Large intestine (tissue), 3 donors: ENCODE results near the gene HNF1B. TPM values are rescaled to one million over a fixed set of nuclear protein-coding genes. Genes with fewer than 3 reads are reported as not detected.

Experiments
- DNase-seq, 2 donors: peaks; one replicate each; pipeline versions ENCODE4 v3.0.0 to v3.0.0-alpha.2; 2013
- H3K27ac ChIP-seq: one replicate; pipeline ENCODE4 v1.5.1; 2013; ENCODE audit warnings: low read length
- H3K27me3 ChIP-seq: 2 replicates; pipeline ENCODE4 v1.6.1; 2013; ENCODE audit warnings: low read length; ENCODE audit not compliant: control insufficient read depth, insufficient read depth
- H3K36me3 ChIP-seq: 2 replicates; pipeline ENCODE4 v1.6.1; 2013; ENCODE audit warnings: low read length; ENCODE audit not compliant: control insufficient read depth, insufficient read depth
- H3K4me1 ChIP-seq: one replicate; pipeline ENCODE4 v1.6.1; 2013; ENCODE audit warnings: low read length; ENCODE audit not compliant: control insufficient read depth, insufficient read depth
- H3K4me3 ChIP-seq: one replicate; pipeline ENCODE4 v1.5.1; 2013; ENCODE audit warnings: low read length
- H3K9me3 ChIP-seq: one replicate; pipeline ENCODE4 v1.6.1; 2013; ENCODE audit warnings: mild to moderate bottlenecking, low read depth, low read length, moderate library complexity; ENCODE audit not compliant: control insufficient read depth
- WGBS: methylation state at CpG from one replicate; pipeline ENCODE4 v1.1.5; 2013; ENCODE audit warnings: low lambda C conversion rate; ENCODE audit not compliant: insufficient coverage; 5-methylcytosine and 5-hydroxymethylcytosine counted together
- polyA plus RNA-seq: library from polyadenylated mRNA; unstranded; fragments of 120-200 nt; gene quantifications from one replicate; pipeline ENCODE4 v1.2.1, GENCODE V29; 2013

Gene HNF1B
- polyA plus RNA-seq, 1 donor, result 21.5 TPM

DNA sequence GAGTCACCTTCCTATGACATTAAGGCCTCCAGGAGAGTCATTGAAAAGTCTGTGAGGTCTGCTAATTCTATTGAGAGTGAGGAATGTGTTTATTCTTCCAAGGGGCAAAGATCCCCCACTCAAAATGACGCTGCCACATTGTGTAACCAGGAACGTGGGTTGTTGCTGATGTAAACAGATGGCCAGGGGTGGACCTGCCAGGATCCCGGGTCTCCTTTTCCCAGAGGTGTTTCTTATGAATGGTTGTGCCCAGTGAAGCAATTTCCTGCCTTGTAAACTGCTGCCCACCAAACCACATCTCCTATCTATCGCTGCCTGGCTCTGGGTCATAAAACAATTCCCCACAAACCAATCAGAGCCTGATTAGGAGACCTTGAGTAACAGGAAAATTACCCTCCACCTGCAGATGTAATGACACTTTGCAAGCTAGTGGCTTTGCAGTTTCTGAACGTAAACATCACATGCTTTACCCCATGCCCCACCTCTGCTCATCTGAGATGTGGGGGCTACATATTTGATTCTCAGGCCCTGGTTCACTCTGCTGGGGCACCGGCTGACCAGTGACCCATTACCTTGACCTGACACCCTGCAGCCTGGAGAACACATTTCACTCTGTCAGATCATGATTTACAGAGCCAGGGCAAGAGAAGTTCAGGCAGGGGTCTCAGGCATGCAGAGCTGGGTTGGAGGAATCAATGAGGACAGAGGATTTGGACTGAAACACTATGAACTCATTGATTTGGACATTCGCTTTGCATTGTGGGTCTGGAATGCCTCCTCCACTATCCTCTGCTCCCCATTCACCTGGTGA lies 68.5 kb downstream of the HNF1B start:
- Histone ChIP-seq H3K9me3 (no peaks in the 10 kb centered on the region), H3K27me3 (no peaks in the 10 kb centered on the region), H3K4me1 (peaks cover 60% of the 10 kb centered on the region), H3K4me3 (no peak overlapping the region), H3K27ac (peak overlapping the region; percentile 96), H3K36me3 (no peaks in the 10 kb centered on the region)
- peak; percentile 92 to 97 for DNase-seq
- WGBS, result no CpG with 5 or more reads among the region's 7 CpGs

DNA sequence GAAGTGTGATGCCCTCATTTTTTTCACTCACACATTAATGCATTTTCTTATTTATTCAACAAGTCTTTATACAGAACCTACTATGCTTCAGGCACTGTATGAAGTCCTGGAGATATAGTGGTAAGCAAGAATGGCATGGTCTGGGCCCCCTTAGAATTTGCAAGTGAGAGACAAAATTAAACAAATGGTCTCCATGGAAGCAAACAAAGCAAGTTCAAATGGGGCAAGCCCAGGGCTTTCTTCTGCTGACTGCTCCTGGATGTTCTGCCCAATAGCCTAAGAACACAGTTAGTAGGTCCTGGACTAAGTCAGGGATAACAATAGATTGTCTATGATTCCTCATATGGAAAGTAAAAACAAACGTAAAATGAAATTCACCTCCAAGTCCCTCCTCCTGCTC lies 70.3 kb downstream of the HNF1B start:
- no peaks in the 10 kb centered on the region for H3K27me3 ChIP-seq
- H3K36me3 ChIP-seq, result no peaks in the 10 kb centered on the region
- H3K4me1 ChIP-seq, result peaks cover 75% of the 10 kb centered on the region
- H3K27ac ChIP-seq, result peak overlapping the region; percentile 96
- DNase-seq, result peak in 1 of 2 donors; percentile 40
- H3K4me3 ChIP-seq, result no peak overlapping the region
- no peaks in the 10 kb centered on the region for H3K9me3 ChIP-seq
- 40% methylated on average over 1 of the region's 1 CpG for WGBS

DNA sequence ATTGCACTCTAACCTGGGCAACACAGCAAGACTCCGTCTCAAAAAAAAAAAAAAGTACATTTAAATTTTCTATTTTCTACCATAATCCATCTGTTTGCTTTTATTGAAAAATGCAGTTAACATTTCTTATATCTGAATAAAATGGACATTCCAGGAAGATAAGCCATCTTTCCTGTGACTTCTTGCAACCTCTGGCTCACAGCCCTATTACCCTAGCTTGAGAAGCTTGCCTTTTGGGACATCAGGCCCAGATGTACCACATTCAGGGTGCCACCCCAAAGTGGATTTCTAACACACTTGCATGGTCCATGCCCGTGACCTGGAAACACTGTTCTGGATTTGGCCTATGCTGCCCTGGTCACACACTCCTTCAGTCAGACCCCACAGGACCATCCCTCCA lies 71.5 kb downstream of the HNF1B start:
- H3K36me3 ChIP-seq, result no peaks in the 10 kb centered on the region
- peak overlapping the region; percentile 29 for H3K27ac ChIP-seq
- WGBS, result no CpG with 5 or more reads among the region's 2 CpGs

DNA sequence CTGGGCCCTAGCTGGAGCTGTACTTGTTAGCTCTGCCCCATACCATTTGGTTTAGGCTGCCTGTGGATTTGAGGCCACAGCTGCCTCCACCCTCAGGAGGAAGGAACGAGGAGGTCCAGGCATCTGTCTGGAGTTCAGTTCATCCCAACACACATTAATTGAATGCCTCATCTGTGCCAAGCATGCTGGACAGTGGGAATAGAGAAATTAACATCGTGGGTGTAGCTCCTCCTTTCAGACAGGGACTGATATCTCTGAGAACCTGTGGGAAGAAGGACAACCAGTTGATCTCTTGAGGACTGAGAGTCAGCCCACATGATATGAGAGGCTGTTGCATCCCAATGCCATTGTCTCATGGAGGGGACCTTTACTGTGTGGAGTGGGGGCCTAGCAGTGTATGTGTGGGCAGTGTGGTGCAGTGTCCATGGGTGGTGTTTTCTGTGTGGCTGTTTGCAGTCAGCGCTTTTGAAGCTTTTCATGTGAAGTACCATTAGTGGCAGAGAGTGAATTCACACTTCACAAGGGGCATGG lies 72.2 kb downstream of the HNF1B start:
- Histone ChIP-seq H3K4me1 (peaks cover 71% of the 10 kb centered on the region), H3K36me3 (no peaks in the 10 kb centered on the region), H3K27me3 (no peaks in the 10 kb centered on the region), H3K9me3 (no peaks in the 10 kb centered on the region), H3K27ac (peak overlapping the region; percentile 89), H3K4me3 (no peak overlapping the region)
- WGBS, result no CpG with 5 or more reads among the region's 3 CpGs
- DNase-seq, result no peak

More for the DNA sequence above, 71.5 kb downstream of the HNF1B start:
- no peak for DNase-seq
- peaks cover 77% of the 10 kb centered on the region for H3K4me1 ChIP-seq
- H3K4me3 ChIP-seq, result no peak overlapping the region
- no peaks in the 10 kb centered on the region for H3K9me3 ChIP-seq
- H3K27me3 ChIP-seq, result no peaks in the 10 kb centered on the region

DNA sequence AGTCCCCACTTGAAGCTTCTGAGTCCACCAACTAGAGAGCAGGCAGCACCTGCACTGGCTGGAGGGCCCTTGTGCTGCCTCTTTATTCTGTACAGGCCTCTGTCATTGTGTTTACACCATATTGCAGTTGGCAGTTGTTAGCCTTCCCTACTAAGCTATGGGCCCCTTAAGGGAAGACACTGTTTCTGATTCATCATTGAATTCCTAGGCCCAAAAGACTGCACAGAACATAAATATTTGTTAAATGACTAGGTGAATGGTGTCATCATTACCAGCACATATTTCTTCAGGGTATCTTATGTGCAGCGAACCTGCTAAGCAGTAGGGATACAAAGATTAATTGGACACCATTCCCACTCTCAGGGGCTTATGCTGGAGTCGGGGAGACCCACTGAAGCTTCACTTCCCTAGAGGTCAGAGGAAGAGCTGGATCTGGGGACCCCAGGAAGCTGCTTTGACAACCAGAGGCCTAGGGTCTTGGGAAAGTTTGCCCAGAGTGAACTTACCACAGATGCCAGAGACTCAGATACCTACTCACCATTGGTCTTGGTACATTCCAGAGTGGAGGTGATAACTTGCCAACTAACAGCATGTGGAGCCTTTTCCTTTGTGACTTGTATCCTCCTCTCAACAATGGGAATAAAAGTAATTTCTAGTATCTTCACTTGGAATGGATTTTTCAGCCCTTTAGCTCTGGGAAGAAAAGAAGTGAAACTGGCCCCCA lies 72.9 kb downstream of the HNF1B start:
- no peaks in the 10 kb centered on the region for H3K27me3 ChIP-seq
- peak overlapping the region; percentile 89 for H3K27ac ChIP-seq
- WGBS, result no CpG with 5 or more reads among the region's 2 CpGs
- DNase-seq, result peak; percentile 29 to 43
- H3K4me3 ChIP-seq, result no peak overlapping the region
- no peaks in the 10 kb centered on the region for H3K9me3 ChIP-seq
- peaks cover 70% of the 10 kb centered on the region for H3K4me1 ChIP-seq
- H3K36me3 ChIP-seq, result no peaks in the 10 kb centered on the region

DNA sequence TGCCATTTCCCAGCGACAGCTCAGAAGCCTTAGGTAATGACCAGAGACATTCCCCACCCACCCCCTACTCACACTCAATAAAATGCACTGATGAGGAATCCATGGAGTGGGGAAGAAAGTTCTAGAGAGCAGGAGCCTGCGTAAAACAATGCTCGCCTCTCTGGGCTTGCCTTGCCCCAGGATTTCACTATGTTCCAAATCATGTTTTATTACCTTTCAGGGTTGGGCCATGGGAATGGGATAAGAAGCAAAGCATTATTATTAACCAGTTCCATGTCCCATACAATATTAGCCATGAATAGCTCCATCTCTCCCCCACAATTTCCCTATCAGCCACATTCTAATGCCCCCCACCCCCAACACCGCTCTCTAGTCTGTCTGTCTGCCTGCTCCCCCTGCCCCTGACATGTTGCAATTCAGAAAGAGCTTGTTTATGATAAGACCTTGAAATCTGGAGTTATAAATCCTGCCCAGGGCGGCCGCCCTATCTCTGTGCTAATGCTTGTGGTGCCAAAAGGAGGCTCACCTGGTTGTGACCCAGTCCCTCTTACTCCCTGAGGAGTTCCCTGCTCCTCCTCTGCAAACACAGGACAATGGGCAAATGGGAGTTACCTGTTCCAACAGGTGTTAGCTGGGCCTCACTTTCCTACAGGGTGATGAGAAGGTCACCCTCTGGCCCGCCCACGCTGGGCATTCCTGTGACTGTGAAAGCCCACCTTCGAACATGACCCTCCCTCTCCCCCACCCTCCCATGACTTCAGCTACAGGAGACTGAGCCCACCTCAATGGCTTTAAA lies 73.6 kb downstream of the HNF1B start:
- WGBS, result no CpG with 5 or more reads among the region's 9 CpGs
- peaks cover 65% of the 10 kb centered on the region for H3K4me1 ChIP-seq
- peak; percentile 80 to 93 for DNase-seq
- no peaks in the 10 kb centered on the region for H3K27me3 ChIP-seq
- no peaks in the 10 kb centered on the region for H3K36me3 ChIP-seq
- H3K4me3 ChIP-seq, result no peak overlapping the region
- no peaks in the 10 kb centered on the region for H3K9me3 ChIP-seq
- peak overlapping the region; percentile 89 for H3K27ac ChIP-seq

DNA sequence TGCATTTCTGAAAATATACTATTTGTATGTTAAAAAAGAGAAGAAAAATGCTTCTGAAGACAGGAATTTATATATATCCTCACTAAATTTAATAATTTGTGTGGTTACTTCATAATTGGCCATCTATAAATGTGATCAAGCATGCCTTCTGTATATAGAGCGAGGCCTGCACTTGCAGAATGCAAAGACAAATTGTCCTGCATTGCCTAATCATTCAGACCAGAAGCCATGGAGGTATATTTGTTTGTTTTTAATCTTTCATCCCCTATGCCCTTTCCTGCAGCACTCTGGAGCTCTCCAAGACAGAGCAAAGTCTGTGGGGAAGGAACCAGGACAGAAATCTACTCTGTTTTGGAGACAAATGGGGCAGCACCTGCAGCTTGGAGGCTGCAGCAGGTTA lies 77.8 kb downstream of the HNF1B start:
- H3K9me3 ChIP-seq, result no peaks in the 10 kb centered on the region
- H3K4me1 ChIP-seq, result peaks cover 38% of the 10 kb centered on the region
- DNase-seq, result no peak
- H3K27me3 ChIP-seq, result no peaks in the 10 kb centered on the region
- no CpG with 5 or more reads among the region's 1 CpG for WGBS
- H3K4me3 ChIP-seq, result no peak overlapping the region
- no peaks in the 10 kb centered on the region for H3K36me3 ChIP-seq
- H3K27ac ChIP-seq, result no peak overlapping the region

DNA sequence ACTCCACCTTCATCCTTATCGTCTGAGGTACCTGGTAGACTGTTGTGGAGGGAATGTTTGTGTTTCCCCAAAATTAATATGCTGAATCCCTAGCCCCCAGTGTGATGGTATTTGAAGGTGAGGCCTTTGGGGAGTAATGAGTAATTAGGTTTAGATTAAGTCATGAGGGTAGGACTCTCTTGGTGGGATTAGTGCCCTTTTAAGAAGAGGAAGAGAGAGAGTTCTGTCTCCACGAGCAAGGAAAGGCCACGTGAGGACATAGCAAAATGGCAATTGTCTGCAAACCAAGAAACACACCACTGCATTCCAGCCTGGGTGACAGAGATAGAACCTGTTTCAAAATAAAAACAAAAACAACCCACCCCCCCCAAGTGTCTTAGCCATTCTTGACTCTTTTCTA lies 80.6 kb downstream of the HNF1B start:
- no peak for DNase-seq
- Histone ChIP-seq H3K27me3 (no peaks in the 10 kb centered on the region), H3K4me3 (no peak overlapping the region), H3K36me3 (no peaks in the 10 kb centered on the region), H3K27ac (no peak overlapping the region), H3K9me3 (no peaks in the 10 kb centered on the region), H3K4me1 (peaks cover 29% of the 10 kb centered on the region)
- WGBS, result 100% methylated on average over 1 of the region's 3 CpGs

DNA sequence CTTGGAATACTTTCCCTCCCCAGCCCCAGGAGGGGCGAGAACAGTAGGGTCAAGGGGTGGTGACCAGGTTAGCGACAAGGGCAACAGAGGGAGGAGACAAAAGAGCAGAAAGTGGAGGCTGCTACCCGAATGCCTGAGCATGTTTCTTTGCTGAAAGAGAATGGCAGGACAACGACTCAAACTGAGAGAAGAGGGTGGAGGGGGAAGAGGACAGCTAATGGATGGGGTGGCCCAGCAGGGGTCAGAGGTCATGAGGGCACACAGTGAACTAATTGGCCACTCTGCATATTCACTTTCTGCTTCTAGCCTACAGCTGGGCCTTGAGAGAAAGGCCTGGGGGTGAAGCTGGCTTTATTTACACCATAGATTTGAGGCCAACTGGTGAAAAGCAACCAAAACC lies 82.5 kb downstream of the HNF1B start:
- Histone ChIP-seq H3K4me3 (no peak overlapping the region), H3K27me3 (no peaks in the 10 kb centered on the region), H3K36me3 (no peaks in the 10 kb centered on the region), H3K27ac (peak overlapping the region; percentile 78), H3K9me3 (no peaks in the 10 kb centered on the region), H3K4me1 (peaks cover 32% of the 10 kb centered on the region)
- DNase-seq, result no peak
- no CpG with 5 or more reads among the region's 4 CpGs for WGBS

DNA sequence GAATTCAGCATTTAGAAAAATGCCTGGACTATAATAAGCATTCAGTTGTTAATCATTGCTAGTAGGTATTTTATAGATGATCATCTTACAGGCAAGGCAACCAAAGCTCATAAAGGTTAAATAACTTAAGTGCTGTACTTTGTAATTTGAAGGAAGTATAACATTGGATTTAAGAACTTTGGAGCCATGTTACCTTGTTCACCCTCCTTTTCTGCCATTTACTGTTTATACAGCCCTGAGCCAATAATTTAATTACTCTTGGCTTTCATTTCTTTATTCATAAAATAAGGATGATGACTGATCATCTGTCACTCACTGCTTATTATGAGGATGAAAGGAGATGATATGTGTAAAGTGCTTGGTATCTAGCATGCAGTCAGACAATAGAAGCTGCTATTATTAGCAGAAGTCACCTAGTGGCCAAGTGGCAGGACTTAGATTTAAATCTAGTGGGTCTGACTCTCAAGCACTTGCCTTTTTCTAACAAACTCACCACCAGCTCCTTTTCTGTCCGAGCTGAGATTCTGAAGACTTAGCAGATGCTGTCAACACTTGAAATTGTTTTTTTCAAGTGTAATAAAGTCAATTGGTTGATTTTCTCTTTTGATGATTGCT lies 83.4 kb downstream of the HNF1B start:
- Histone ChIP-seq H3K4me1 (peaks cover 27% of the 10 kb centered on the region), H3K36me3 (no peaks in the 10 kb centered on the region), H3K27me3 (no peaks in the 10 kb centered on the region), H3K9me3 (no peaks in the 10 kb centered on the region), H3K4me3 (no peak overlapping the region), H3K27ac (peak overlapping the region; percentile 78)
- peak; percentile 38 to 80 for DNase-seq
- WGBS, result no CpG with 5 or more reads among the region's 1 CpG
